AG08395 (cell line): Measurements from ENCODE around the gene DNA2.
"Not testable (repeated sequence)": the region's sequence is repeated elsewhere in the genome, so short reads cannot be mapped to it uniquely, and the experiment has no call there.

Experiments
- DNase-seq: peaks from one replicate; pipeline ENCODE4 v3.0.0; 2012; ENCODE audit warnings: mixed read lengths, low spot score

The DNA2 gene

DNA sequence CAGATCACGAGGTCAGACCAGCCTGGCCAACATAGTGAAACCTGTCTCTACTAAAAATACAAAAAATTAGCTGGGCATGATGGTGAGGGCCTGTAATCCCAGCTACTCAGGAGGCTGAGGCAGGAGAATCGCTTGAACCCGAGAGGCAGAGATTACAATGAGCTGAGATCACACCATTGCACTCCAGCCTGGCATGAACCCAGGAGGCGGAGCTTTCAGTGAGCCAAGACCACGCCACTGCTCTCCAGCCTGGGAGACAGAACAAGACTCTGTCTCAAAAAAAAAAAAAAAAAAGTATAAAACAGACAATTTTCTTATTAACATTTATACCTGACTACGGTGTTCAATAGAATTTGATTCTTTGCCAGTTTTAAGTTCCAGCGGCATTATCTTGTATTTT lies 22.1 kb downstream of the DNA2 start:
- not testable (repeated sequence) for DNase-seq

DNA sequence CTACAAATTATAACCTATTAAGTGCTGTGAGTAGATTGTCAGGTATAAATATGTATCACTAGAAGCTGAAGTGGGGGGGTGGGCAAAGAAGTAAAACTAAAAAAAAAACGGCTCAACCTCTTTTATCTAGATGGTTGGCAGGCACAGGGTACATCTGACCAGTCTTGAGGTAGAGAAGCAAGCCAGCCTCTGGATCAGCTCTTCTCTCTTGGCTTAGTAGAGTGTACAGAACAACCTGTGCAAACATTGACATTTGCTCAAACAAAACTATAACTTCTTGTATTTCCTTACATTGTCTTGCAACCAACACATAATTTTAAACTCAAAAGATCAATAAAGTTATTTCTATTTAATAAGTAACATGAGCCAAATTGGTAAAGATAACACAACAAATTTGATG lies 25.6 kb downstream of the DNA2 start:
- no peak for DNase-seq

DNA sequence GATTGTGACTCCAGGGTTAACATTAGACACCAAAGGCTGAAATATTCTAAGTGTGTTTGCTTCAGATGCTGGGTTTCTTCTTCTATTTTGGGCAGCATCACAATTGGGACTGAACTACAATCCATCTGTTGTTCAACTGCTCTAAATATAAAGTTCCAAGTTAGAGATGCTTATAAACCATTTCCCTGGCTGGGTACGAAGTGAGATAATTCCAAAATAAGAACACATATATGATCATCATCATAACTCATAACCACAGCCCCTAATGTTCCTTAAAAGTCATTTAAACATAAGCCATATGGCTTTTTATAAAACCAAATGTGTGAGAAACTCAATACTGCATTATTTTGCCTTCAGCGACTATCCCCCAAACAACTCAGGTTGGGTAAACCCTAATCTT lies 28.8 kb downstream of the DNA2 start:
- no peak for DNase-seq

DNA sequence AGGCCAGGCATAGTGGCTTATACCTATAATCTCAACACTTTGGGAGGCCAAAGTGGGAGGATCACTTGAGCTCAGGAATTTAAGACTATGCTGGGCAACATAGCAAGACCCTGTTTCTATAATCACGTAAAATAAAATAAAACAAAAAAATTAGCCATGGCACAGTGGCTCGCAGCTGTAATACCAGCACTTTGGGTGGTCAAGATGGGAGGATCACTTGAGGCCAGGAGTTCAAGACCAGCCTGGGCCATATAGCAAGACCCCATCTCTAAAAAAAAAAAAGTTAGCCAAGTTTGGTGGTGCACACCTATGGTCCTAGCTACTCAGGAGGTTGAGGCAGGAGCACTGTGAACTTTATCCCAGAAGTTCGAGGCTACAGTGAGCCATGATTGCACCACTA lies 30.9 kb downstream of the DNA2 start:
- no peak for DNase-seq

DNA sequence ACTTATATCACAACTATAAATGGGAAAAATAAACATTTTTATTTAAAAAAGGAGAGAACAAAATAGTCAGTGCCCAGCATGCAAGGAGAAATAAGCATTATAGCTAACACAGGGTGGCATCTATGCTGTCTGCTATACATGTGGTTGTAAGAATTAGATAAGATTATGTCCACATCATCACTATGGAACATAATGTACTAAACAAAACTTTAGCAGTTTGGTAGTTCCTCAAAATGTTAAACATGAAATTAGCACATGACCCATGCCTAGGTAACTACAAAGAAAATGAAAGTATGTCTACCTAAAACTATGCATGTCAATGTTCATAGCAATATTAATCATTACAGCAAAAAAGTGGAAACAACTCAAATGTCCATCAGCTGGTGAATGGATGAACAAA lies 36.0 kb downstream of the DNA2 start:
- DNase-seq, result no peak

DNA sequence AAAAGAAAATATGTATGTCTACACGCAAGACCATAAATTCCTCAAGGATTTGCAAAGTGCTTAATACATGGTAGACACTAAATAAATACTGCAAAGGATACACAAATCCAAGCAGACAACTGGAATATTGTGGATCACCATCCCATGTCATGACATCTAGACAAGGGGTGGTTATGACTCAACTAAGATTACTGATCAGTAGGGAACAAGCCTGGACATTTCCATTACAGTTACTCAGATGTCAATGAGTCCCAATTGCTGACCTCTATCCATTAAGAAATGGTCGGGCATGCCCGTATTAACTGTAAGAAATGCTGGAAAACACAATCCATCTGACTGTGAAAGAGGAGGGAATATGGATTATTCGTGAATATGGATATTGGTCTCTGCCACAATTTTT lies 37.1 kb downstream of the DNA2 start:
- DNase-seq, result no peak

DNA sequence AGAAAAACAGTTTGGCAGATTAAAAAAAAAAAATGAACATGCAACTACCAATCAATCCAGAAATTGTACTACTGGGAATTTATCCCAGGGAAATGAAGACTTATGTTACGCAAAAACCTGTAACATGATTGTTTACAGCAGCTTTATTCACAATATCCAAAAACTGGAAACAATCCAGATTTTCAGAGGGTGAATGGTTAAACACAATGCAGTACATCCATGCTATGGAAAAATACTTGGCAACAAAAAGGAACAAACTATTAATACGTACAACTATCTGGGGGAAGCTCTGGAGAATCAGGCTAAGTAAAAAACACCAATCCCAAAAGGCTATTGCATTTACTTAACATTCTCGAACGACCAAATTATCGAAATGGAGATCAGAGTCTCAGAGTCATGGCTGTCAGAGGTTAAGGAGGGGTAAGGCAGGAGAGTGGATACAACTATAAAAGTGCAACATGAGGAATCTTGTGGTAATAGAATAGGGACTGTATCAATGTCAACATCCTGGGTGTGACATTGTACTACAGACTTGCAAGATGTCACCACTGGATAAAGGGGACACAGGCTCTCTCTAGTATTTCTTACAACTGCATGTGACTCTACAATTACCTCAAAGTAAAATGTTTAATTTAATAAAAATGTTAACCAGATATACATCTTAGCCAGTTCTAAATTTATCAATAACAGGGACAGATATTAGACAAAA lies 43.2 kb downstream of the DNA2 start:
- DNase-seq, result no peak

DNA sequence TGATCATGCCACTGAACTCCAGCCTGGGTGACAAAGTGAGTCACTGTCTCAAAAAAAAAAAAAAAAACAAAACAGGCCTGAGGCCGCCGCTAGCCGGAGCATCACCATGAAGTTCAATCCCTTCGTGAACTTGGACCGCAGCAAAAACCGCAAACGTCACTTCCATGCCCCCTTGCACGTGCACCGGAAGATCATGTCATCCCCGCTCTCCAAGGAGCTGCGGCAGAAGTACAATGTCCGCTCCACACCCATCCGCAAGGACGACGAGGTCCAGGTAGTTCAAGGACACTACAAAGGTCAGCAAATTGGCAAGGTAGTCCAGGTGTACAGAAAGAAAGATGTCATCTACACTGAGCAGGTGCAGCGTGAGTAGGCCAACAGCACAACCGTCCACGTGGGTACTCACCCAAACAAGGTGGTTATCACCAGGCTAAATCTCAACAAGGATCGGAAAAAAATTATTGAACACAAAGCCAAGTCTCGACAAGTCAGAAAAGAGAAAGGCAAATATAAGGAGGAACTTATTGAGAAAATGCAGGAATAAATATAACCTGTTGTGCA lies 47.2 kb downstream of the DNA2 start:
- DNase-seq, result no peak

DNA sequence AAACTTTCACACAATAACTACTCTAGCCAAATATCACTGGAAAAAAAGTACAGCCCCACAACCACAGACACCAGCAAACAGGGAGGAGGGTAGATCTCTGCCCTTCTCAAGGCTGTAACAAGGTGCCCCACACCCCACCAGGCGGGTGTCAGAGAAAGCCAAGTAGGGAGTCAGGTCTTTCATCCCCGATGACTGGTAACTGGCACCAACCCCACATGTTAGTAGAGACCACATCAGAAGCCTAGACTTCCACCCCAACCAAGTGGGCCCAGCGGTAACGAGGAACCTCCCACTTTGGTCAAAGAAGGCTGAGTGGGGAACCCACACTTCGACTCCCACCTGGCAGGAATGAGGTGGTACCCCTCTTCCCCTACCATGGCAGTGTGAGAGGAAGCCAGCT lies 48.3 kb downstream of the DNA2 start:
- no peak for DNase-seq

DNA sequence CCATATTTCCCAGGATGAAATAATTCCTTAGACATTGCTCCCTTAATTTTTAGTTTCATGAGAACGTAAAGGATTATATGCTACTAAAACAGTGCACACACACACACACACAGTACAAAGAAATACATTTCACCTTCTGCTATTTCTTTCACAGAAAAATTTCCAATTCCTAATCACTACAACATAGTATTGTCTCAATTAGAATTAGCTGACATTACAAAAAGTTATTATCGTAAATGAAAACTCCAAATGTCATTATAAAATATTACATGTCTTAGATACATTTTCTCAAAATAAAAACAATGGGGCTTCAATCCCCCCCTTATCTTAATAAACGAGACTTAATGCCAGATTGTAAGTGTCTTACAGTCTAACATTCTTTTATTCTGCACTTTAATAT lies 52.4 kb downstream of the DNA2 start:
- DNase-seq, result no peak

DNA sequence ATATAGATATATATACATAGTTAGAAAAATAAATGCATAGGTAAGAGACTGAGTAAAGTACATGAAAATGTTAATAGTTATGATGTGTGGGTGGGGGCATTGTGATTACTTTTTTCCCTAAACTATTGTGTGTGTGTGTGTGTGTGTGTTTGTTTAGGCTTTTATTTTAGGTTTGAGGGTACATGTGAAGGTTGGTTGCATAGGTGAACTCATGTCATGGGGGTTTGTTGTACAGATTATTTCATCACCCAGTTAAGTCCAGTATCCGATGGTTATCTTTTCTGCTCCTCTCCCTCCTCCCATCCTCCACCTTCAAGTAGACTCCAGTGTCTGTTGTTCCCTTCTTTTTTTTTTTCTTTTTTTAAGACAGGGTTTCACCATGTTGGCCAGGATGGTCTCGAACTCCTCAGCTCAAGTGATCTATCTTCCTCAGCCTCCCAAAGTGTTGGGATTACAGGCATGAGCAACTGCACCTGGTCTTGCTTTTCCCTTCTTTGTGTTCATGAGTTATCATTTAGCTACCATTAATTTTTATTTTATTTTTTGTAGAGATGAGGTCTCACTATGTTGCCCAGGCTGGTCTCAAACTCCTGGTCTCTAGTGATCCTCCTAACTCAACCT lies 62.8 kb downstream of the DNA2 start:
- DNase-seq, result no peak

DNA sequence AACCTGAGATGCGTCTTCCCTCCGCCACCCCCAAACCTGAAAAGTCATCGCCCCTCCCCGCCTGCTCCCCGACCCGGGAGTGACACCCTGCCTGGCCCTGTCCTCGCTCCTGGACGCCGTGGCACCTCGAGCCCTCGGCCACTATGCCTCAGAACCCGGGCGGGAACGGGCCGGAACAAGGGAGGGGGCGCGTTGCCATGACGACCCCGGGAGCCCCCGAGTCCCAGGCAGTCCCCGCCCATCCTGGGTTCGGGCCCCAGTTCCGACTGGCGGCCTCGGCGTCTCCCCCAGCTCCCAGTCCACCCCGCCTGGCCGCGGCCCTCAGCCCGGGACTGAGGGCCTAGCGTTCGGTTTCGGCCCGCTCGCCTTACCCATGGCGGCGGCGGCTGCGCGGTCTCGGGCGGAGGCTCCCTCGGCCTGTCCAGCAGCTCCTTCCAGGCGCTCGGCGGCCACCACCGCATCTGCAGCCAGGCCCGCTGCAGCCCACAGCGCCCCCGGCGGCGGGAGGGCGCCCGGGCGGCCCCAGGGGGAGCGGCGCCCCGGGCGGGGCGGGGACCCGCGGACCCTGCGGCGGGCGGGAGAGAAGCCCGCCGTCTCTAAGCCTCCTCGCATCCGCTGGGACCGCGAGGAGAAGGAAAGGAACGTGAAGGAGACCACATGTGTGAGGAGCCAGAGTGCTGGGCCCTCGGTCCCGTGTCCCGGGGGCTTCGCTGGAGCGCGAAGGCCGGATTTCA lies 64.8 kb downstream of the DNA2 start, which contains the start of gene RUFY2:
RUFY2 (minus strand) TSS at position 463 of the 734 bp plus-strand sequence; CDS start at position 375, 88 bp downstream.
- DNase-seq, result peak; percentile 91

DNA sequence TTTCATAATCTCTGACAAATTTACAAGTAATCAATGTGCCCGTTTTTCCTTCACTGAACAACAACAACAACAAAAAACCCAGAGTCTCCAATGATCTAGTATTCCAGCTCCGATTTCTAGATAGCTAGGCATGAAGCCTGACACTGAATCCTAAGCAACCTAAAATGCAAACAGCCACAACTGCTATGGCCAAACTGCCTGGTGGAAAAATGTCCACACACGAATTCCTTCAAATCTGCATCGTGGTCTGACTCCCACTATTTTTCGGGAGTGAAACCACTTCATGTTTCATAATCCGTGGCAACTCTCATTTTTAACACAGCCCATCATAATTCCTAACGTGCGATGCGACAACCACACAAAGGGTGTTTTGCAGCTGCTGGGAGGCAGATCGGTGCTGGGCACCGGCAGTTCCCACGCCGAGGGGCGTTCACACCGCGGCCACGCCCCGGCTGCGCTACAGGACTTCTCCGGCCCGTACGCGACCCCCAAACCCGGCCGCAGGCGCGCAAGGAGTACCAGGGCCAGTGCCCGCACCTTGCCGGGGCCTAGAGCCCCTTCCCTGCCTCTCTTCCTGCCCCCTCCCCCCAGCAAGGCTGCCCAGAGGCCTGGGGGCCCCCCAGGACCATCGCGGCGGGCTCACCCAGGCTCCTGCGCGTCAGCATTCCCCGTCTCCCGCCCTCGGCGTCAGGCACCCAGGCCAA lies 65.5 kb downstream of the DNA2 start:
- peak; percentile 78 for DNase-seq

DNA sequence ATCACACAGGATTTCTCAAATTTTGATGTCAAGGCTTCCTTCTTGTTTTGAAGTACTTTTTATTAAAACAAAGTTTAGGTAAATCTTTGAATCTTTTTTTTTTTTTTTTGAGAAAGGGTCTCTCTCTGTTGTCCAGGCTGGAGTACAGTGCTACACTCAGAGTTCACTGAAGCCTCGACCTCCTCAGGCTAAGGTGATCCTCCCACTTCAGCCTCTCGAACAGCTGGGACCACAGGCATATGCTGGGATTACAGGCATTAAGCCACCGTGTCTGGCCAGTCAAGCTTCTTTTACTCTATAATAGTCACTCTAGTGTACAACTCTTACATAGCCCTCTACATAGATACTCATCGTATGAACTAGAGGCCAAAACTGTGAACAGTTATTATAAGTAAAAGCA lies 68.1 kb downstream of the DNA2 start:
- DNase-seq, result no peak

DNA sequence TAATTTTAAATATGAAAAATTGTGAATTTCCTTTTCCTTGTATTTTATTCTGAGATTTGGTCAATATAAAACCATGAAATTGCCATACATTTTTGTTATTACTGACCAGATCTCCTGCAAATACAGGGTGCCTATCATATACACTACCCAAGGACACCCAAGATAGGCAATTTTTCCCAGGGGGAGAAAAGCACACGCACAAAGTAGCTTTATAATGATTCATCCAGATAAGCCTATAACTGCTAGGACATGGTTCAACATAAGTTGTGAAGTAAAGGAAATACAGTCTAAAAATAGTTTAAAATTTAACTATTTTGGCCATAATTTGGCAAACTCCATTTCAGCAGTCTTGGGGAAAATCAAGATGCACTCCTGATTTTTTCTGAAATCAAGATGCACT lies 69.5 kb downstream of the DNA2 start:
- DNase-seq, result no peak

DNA sequence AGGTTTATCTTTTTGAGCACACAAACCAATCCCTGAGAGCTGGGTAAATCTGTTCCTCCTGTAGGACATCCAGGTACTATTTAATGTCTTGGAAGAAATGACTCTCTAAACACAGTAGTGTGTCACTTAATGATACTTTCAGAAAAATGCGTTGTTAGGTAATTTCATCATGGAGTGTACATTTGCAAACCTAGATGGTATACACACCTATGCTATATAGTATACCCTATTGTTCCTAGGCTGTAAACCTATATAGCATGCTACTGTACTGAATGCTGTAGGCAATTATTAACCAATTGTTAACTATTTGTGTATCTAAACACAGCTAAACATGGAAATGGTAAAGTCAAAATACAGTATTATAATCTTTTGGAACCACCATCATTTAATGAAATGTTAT lies 74.8 kb downstream of the DNA2 start:
- no peak for DNase-seq

DNA sequence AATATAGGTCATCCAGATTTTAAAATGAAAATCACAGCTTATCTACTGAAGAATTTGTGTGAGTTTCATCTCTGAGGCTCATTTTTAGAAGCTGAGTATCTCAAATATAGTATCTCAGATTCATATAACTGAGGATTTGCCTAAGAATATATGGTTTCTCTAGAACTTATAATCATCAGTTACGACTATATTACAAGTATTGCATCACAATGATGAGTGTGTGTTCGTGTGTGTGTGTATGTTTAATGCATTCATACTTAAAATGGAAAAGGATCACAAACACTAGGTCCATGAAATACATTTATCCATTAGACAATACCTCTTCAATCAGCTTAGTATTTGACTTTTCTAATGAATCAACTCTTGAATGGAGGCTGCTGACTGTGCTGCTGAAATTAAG lies 86.0 kb downstream of the DNA2 start:
- no peak for DNase-seq

DNA sequence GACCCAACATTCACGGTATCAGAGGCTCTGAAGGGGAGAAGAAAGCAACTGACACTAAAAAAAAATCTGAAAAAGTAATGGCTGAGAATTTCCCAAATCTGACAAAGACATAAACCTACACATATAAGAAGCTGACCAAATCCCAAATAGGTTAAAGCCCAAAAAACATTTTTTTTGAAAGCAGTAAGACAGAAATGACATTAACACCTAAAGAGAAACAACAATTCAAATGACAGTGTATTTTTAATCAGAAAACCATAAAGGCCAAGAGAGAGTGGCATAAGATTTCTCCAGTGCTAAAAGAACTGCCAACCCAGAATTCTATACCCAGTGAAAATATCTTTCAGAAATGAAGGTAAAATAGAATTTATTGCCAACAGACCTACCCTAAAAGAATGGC lies 100.2 kb downstream of the DNA2 start:
- no peak for DNase-seq

DNA sequence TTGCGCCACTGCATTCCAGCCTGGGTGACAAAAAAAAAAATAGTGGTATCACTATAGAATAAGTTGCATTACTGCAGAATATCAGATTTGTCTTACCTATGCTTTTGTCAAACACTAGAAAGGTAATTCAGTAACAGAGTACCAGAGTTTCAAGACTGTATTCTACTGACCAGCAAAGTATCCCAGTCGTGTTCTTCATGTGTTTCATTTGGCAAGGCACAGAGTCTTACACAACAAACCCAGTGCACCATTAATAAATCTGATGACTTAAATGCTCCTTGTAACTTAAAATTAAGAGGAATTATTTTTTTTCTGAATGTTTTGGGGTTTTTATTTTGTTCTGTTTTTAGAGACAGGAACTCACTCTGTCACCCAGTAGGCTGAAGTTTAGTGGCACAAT lies 104.7 kb downstream of the DNA2 start:
- no peak for DNase-seq

DNA sequence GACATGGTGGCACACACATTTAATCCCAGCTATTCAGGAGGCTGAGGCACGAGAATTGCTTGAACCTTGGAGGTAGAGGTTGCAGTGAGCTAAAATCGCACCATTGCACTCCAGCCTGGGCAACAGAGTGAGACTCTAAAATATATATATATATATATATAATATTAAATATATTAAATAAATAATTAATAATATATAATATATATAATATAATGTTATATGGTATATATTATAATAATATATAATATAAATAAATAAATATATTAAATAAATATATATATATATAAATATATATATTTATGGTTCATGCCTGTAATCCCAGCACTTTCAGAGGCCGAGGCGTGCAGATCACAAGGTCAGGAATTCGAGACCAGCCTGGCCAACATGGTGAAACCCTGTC lies 105.2 kb downstream of the DNA2 start:
- no peak for DNase-seq

DNA sequence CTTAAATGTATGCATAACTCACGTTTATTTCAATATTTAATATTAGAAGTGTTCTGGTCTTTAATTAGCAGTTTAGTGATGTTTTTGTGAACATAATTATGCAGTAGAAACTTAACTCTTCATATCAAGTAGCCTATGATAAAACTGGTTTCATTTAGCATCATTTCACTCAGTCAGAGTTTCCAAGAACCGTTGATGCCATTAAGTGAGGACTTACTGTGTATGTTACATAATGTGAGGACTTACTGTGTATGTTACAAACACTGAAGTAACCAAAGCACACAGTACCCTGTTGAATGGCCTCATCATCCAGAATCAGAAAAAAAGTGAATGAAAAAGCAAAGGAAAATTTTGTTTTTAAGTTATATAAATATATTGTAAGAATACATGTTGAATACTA lies 106.2 kb downstream of the DNA2 start:
- DNase-seq, result no peak

DNA sequence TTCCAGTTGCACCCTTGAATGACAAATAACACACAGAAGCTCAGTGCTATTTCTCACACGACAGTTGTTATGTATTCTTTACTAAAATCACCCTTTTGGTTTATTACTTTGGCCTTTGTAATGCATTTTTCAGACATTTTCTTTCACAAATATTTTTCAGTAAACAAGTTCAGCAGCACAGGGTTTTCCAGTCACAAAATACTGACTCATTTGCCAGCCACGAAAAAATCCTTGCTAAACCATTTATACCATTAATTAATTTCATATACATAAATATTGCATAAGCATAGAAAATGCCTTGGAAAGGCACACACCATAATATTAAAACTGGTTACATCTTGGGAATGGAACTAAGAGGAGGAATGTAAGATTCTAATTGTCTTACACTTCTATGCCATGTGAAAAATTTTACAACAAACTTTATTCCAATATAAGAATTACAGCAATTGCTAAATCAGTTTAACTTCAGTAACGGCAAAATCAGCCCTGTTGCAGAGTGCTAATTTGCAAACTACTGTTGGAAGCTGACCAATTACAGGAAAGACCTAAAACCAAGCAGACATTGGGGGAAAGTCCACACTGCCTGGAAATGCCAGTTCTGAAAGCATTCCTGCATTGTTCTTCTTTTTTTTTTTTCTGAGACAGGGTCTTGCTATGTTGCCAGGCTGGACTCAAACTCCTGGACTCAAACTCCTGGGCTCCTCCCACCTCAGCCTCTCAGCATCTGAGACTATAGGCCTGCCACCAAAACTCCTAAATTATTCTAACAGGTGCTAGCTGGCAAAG lies 107.5 kb downstream of the DNA2 start:
- DNase-seq, result no peak
